GM21390 (cell line): ENCODE results near the gene PTPN6.
"Not testable (repeated sequence)": the region's sequence is repeated elsewhere in the genome, so short reads cannot be mapped to it uniquely, and the experiment has no call there.

Experiments used
- ATAC-seq: cut with Tn5 transposase; IDR thresholded peaks from one replicate; pipeline ENCODE4 v1.9.1; 2021; ENCODE audit not compliant: unreplicated experiment

PTPN6 gene

DNA sequence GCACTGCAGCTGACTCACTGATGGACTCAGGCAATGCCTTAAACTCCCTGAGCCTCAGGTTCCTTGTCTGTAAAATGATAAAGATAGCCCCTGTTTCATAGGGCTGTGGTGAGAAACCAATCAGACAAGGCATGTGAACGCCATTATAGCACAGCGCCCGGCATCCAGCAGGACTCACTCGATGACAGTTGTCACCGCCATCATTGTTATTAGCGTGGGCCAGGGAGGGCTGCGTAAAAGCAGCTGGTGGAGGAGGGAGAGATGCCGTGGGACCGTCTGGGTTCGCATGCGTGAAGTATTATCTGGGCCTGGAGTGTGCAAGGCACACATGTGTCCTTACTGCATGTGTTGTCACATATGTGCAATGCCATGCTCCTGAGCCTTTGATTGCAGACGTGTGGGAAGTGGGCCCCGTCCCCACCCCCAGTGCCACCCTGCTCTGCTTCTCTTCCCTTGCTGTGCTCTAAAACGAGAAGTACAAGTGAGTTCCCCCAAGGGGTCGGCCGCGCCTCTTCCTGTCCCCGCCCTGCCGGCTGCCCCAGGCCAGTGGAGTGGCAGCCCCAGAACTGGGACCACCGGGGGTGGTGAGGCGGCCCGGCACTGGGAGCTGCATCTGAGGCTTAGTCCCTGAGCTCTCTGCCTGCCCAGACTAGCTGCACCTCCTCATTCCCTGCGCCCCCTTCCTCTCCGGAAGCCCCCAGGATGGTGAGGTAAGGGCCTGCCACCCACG is at the start of gene PTPN6:
PTPN6 (plus strand) TSS at position 546 of the 730 bp plus-strand sequence; CDS start at position 703, 157 bp downstream.
- ATAC-seq = no peak

DNA sequence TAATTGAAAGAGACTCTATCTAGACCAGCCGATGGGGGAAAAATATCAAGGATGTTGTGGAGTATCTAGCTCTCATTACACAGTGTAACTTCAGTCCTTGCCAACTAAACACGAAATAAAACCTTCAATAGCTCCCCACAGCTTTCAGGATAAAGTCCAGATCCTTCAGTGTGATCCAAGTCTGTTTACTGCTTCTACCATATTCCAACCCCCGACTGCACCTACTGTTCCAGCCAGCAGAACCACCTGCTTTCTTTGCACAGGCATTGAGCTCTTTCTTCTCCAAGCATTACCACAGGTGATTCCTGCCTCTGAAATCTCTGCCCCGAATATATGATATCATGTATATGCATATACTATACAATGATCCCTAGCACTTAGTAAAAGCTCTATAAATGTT is 48.7 kb upstream of the PTPN6 start:
- ATAC-seq = no peak

DNA sequence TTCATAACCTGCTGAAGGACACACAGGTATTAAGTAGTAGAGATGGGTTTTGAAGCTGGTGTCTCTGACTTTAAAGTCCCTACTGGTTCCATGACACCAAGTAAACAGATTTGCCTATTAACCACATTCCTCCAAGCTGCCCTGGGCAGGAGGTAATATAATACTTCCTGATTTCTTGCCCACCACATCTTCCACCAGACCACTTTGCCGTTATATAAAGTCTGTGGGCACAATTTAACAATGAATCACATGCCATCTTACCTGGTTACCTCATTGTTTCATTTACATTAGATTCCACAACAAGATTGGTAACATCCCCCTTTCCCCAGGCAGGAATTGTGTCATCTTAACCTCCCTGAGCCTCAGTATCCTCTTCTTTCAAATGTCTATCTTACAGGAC is 47.4 kb upstream of the PTPN6 start:
- ATAC-seq = no peak

DNA sequence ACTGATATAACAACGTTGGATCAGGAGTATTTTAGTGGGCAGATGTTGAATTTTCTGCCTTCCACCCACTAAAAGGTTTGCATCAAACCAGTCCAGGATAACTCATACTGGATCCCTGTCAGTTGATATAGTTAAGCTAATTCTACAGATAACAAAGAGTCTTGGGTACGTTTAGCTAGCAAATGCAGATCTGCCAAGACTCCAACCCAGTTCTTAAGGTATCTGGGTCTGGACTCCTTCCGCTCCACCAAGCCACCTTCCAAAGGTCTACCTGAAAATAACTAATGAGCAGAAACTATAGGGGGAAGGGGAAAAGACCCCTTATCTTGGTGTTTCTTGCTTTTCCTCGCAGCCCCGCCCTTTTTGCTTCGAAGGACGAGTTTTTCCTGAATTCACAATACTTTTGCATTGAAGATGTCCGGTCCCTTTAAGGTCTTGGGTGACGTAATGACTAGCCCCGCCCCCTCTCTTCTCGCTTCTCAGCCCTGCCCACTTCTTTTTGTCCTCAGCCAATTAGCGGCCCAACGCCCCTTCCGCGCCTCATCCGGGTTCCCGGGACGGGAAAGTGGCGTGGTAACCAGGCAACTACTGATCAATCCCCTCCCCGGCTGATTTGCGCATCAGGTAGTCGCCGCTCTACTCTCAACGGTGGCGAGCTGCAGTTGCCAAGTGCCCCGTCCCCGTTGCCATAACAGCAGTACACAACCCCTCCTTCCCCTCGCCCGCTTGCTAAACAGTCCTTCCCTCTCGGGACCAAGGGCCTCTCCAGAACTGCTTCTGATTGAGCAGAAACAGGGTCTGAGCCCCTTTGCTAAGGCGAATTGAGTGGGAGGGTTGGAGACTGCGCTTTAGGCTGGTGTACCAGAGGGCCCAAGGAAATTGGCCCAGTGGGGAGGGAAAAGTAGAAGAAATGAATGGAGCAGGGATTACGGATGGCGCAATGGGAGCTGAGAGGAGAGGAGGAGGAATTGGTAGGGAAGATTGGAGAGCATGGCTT is 46.6 kb upstream of the PTPN6 start, which contains the start of gene LRRC23:
LRRC23 (plus strand) TSS at position 543 of the 997 bp plus-strand sequence. CDS start 812 bp downstream, outside the sequence.
- peak; percentile 88 for ATAC-seq

DNA sequence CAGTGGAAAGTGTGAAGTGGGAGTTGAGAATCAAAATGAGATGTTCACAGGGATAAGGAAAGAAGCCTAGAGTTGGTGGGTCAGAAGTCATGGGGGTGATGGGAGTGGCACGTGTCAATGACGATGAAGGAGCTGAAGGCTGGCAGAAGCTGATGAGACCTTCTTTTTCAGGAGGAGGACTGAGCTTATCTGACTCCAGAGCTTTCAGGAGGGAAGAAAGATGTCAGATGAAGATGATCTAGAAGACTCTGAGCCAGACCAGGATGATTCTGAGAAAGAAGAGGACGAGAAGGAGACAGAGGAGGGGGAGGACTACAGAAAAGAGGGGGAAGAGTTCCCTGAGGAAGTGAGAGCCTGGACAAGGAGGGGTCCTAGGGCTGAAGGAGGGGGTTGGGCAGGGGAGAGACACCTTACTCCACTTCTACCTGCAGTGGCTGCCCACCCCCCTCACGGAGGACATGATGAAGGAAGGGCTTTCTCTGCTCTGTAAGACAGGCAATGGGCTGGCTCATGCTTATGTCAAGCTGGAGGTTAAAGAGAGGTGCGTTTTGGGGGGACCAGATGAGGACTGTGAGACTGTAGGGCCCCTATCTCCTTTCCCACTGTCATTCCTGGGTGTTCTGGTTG is 45.6 kb upstream of the PTPN6 start:
- ATAC-seq = no peak

DNA sequence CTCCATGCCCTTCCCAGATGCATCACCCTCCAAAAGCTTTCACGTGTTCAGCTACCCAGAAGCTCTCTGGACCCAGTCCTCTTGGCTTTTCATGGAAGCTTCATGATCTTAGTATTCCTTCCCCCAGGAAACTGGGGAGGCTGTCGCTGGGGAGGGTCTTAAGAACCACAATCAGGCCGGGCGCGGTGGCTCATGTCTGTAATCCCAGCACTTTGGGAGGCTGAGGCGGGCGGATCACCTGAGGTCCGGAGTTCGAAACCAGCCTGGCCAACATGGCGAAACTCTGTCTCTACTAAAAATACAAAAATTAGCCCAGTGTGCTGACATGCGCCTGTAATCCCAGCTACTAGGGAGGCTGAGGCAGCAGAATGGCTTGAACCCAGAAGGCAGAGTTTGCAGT is 43.0 kb upstream of the PTPN6 start:
- not testable (repeated sequence) for ATAC-seq

DNA sequence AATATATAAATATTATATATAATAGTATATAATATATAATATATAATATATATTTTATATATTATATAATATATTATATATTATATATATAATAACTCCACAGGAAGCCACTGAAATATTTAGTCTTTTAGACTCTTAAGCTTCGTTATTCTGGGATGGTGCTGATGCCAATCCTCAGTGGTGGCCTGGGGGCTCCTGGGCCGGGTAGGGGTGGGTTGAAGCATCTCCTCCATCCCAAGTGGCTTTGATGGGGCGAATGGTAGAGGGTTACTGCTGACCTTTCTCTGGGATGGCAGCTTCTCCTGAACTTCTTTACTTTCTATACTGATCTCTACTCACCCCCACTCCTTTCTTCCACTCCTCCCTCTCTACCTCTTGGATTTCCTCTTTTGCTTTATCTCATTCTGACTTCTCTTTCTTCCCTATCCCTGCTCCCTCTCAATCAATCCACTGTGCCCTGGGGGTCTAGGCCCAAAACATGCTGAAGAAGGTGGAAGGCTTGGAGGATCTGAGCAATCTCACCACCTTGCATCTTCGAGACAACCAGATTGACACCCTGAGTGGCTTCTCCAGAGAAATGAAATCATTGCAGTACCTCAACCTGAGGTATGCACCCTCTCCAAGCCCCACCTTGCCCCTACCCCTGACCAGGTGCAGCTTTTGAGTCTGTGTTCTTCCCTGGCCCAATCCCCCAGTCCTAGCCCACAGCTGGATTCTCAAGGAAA is 41.6 kb upstream of the PTPN6 start:
- ATAC-seq = no peak

DNA sequence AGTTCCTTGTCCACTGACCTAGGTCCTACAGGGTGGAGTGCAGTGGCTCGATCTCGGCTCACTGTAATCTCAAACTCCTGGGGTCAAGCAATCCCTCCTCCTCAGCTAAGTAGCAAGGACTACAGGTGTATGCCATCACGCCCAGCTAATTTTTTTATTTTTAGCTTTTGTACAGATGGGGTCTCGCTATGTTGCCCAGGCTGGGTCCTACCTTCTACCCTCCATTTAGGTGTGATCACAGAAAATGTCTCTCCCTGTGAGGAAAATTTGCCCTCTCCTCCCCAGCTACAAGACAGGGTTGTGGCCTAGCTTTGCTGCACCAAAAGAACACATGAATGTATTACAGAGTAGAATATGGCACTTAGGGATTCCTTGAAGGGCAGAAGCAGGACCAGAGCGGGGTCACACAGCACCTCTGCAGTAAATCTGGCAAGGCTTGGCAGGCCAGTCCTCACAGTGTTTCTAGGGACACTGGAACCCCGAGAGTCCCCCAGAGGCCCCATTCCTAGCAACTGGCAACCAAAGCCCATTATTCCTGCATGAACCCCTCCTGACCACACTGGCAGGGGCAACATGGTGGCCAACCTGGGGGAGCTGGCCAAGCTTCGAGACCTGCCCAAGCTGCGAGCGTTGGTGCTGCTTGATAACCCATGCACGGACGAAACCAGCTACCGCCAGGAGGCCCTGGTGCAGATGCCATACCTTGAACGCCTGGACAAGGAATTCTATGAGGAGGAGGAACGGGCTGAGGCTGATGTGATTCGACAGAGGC is 38.8 kb upstream of the PTPN6 start:
- ATAC-seq = no peak

DNA sequence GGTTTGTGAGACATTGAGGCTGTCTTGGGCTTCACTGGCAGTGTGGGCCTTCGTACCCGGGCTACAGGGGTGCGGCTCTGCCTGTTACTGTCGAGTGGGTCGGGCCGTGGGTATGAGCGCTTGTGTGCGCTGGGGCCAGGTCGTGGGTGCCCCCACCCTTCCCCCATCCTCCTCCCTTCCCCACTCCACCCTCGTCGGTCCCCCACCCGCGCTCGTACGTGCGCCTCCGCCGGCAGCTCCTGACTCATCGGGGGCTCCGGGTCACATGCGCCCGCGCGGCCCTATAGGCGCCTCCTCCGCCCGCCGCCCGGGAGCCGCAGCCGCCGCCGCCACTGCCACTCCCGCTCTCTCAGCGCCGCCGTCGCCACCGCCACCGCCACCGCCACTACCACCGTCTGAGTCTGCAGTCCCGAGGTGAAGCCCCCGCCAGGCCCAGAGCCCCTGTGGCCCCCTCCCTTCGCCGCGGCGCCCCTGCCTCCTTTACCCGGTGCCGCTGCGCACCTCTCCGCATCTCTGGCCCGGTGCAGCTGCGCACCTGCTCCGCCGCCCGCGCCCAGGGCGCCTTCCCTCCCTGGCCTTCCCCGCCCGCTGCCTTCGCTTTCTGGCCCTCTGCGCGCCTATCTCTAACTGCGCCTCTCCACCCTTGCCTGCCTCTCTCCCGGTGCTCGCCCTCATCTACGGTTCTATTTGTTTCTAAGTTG is 36.8 kb upstream of the PTPN6 start, which contains the start of gene ENO2:
ENO2 (plus strand) TSS at position 335 of the 701 bp plus-strand sequence. CDS start 1,253 bp downstream, outside the sequence.
- peak; percentile 70 for ATAC-seq

DNA sequence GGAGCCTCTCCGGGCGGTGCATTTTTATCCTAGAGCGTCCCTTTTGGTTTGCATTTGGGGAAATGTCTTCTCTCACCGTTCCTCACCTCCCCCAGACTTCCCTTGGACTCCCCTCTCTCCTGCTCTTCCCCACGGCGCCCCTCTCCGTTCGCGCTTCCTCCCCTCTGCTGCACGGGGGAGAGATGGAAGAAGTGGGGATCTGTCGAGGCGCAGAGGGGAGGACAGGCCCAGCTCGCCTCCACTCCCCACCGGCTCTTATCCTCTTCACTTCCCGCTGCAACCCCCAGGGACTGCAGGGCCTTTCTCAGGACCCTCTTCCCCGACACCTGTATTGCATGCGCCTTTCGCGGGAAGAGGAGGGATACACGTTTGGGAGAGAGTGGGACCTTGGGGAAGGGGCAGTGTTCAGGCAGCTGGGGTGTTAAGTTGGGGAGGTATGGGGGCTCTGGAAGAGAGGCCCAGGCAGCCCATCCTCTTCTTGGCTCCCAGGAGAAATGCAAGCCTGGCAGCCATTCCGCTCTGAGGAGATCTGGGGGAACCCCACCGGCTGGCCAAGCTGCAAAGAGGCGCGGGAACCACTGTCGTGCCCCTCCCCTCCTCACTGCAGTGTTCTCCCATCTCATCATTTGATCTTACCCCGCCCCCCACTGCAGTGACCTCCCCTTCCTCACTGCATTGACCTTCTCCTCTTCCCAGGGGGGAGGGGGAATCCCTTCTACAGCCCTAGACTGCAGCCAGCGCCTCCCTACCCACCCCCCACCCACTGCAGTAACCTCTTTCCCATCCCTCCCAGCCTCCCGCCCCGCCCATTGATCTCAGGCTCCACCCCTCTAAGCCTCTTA is 36.0 kb upstream of the PTPN6 start:
- ATAC-seq = no peak

DNA sequence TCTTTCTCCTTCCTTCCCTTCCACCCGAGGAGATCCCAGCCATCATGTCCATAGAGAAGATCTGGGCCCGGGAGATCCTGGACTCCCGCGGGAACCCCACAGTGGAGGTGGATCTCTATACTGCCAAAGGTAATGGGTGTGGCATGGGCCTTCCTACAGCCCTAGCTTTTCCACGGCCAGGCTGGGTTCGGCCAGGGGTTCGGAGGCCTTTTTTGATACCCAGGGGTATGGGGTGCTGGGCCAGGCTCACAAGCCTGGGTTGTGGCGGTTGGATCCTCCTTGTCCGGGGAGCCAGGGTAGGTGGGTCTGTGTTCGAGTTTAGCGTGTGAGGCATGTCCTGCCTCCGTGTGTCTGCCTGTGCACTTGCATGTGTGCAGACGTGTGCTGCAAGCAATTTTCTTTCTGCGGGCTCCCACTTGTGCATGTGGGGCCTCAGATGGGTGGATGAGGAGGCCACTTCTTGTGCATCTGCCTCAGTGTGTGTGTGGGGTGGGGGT is 35.3 kb upstream of the PTPN6 start:
- ATAC-seq = no peak

DNA sequence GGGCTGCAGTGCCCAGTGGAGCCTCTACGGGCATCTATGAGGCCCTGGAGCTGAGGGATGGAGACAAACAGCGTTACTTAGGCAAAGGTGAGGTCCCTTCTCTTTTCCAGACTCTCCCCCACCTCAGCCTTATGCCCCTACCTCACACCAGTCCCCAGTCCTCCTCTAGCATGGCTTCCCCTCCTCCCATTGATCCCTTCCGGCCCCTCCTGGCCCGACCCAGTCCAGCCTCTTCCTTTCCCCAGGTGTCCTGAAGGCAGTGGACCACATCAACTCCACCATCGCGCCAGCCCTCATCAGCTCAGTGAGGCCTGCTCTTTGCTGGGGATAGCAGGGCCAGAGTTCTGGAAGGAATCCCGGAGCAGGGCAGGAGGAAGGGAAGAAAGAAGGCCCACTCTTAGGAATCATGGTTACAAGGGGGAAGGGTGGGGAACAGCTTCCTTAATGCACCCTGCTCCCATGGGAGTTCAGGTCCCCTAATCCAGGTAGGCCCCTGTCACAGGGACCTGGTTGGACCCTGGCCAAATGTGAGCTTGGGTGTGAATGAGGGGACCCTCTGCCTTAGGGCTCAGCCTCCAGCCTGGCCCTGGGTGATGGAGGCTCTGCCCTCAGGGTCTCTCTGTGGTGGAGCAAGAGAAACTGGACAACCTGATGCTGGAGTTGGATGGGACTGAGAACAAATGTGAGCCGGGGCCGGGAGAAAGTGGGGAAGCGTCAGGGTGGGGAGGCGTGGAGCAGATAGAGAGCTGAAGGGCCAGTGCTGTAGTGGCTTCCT is 34.5 kb upstream of the PTPN6 start:
- no peak for ATAC-seq

DNA sequence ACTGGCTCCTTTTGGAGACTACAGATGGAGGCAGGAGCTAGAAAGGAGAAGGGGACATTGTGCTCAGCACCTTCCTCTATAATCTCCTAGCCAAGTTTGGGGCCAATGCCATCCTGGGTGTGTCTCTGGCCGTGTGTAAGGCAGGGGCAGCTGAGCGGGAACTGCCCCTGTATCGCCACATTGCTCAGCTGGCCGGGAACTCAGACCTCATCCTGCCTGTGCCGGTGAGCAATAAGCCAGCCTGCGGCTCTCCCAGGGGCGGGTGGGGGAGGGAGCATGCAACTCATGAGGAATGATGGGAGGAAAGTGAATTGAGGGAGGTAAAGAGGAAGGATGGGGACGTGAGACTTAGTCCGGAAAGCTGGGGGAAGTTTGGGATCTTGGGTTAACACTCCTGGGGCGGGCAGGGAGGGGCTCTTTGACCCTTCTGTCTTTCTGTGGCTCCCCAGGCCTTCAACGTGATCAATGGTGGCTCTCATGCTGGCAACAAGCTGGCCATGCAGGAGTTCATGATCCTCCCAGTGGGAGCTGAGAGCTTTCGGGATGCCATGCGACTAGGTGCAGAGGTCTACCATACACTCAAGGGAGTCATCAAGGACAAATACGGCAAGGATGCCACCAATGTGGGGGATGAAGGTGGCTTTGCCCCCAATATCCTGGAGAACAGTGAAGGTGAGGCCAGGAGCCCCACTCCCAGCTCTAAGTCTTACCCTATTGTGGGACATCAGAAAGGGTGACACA is 33.5 kb upstream of the PTPN6 start:
- ATAC-seq = no peak

DNA sequence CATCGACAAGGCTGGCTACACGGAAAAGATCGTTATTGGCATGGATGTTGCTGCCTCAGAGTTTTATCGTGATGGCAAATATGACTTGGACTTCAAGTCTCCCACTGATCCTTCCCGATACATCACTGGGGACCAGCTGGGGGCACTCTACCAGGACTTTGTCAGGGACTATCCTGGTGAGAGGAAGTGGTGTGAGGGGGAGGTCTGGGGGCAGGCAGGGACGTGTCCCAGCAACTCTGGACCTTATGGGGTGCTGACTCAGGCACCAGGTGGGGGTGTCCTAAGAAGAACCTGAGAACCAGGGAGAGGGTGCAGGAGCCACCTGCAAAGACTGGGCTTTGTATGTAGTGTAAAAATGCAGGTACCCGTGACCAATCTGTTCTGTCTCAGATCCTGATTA is 31.6 kb upstream of the PTPN6 start:
- ATAC-seq = no peak

DNA sequence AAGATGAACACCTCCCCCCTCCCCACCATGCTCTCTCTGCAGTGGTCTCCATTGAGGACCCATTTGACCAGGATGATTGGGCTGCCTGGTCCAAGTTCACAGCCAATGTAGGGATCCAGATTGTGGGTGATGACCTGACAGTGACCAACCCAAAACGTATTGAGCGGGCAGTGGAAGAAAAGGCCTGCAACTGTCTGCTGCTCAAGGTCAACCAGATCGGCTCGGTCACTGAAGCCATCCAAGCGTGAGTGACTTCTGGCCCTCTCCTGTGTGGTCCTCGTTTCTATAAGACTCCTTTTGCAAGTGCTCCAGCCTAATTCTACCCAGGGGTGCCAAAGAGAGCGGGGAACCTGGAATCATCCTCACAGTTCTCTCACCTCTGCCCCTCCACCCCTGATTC is 29.6 kb upstream of the PTPN6 start:
- no peak for ATAC-seq
